SHP77 treated with DMSO at 0.1 percent for 48 hours (cell line): ENCODE measurements around the gene COMMD10.
"Not testable (repeated sequence)": the region's sequence is repeated elsewhere in the genome, so short reads cannot be mapped to it uniquely, and the experiment has no call there.

Experiments
- DNase-seq: peaks from one replicate; lab custom pipeline; 2025; lab: John Stamatoyannopoulos, UW

COMMD10 gene

GRCh38 chr5:116098998-116099397 is 14.2 kb downstream of the COMMD10 start:
- DNase-seq: no peak

- not testable (repeated sequence) for DNase-seq
Measured at GRCh38 chr5:116104941-116105340, 20.1 kb downstream of the COMMD10 start.

- no peak for DNase-seq
Measured at GRCh38 chr5:116115163-116115562, 30.3 kb downstream of the COMMD10 start.

GRCh38 chr5:116130471-116130870 is 45.6 kb downstream of the COMMD10 start:
- no peak for DNase-seq

- no peak for DNase-seq
Measured at GRCh38 chr5:116130976-116131375, 46.2 kb downstream of the COMMD10 start.

- no peak for DNase-seq
Measured at GRCh38 chr5:116133281-116133680, 48.5 kb downstream of the COMMD10 start.

- DNase-seq: no peak
Measured at GRCh38 chr5:116135344-116135743, 50.5 kb downstream of the COMMD10 start.

GRCh38 chr5:116137544-116138378 is 52.9 kb downstream of the COMMD10 start:
- DNase-seq: peak; percentile 26

- DNase-seq: no peak
Measured at GRCh38 chr5:116142495-116142894, 57.7 kb downstream of the COMMD10 start.

GRCh38 chr5:116144103-116144502 is 59.3 kb downstream of the COMMD10 start:
- no peak for DNase-seq

GRCh38 chr5:116144991-116145390 is 60.2 kb downstream of the COMMD10 start:
- no peak for DNase-seq

GRCh38 chr5:116145416-116145815 is 60.6 kb downstream of the COMMD10 start:
- no peak for DNase-seq

GRCh38 chr5:116152169-116152568 is 67.3 kb downstream of the COMMD10 start:
- DNase-seq: no peak

GRCh38 chr5:116153687-116154174 is 68.9 kb downstream of the COMMD10 start:
- DNase-seq: no peak

- DNase-seq: no peak
Measured at GRCh38 chr5:116154252-116154651, 69.4 kb downstream of the COMMD10 start.

- no peak for DNase-seq
Measured at GRCh38 chr5:116154931-116155330, 70.1 kb downstream of the COMMD10 start.

- DNase-seq: no peak
Measured at GRCh38 chr5:116157902-116158301, 73.1 kb downstream of the COMMD10 start.

GRCh38 chr5:116159006-116159405 is 74.2 kb downstream of the COMMD10 start:
- no peak for DNase-seq

GRCh38 chr5:116174111-116174510 is 89.3 kb downstream of the COMMD10 start:
- no peak for DNase-seq

- no peak for DNase-seq
Measured at GRCh38 chr5:116176121-116176520, 91.3 kb downstream of the COMMD10 start.

- DNase-seq: no peak
Measured at GRCh38 chr5:116178925-116179324, 94.1 kb downstream of the COMMD10 start.

- DNase-seq: no peak
Measured at GRCh38 chr5:116209166-116209565, 124.3 kb downstream of the COMMD10 start.

- no peak for DNase-seq
Measured at GRCh38 chr5:116212225-116212624, 127.4 kb downstream of the COMMD10 start.

- DNase-seq: no peak
Measured at GRCh38 chr5:116216246-116216645, 131.4 kb downstream of the COMMD10 start.
